ENCODE data around the gene RIT2. TPM values are rescaled to one million over a fixed set of nuclear protein-coding genes. Genes with fewer than 3 reads are reported as not detected.

The RIT2 gene
- total and polyA plus RNA-seq, 8 donors: not detected

DNA sequence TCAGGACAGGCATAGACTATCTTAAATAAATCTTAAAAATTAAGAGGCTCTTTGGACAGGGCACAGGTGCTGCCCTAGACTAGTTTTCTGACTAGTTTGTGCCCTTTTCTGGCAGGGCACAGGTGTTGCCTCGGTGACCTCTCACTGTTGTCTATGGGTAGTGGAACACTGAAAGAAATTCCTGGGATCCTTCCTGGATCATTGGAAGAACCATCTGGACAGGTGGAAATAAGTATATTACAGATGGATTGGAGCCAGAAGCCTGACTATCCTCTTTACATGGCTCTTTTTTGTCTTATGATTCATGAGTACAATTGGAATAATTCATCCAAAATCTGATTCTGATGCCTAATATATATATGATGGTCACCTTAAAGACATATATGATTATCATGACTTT lies 286.6 kb downstream of the RIT2 start:
- WGBS, 5 donors: 81 to 100% (median 88%) methylated on average over 1 of the region's 1 CpG
- TF ChIP-seq CTCF (IDR thresholded peaks at IDR 0.05) (no peak), POLR2AphosphoS5 (IDR thresholded peaks at IDR 0.05) (no peak), POLR2A (IDR thresholded peaks at IDR 0.05) (no peak)
- Histone ChIP-seq H3K9me3 (no peaks in the 10 kb centered on the region), H3K4me1 (no peaks in the 10 kb centered on the region), H3K36me3 (no peaks in the 10 kb centered on the region), H3K4me3 (no peak overlapping the region), H3K27me3 (no peaks in the 10 kb centered on the region), H3K27ac (no peak overlapping the region)
- intact Hi-C loops (cut with DNase I; ENCODE audit: low total_unique reads): no loop called here
- no peak for DNase-seq

GRCh38 chr18:42824178-42824577 lies 291.3 kb downstream of the RIT2 start:
- TF ChIP-seq CTCF (IDR thresholded peaks at IDR 0.05): no peak
- no peak for TF ChIP-seq POLR2AphosphoS5 (IDR thresholded peaks at IDR 0.05)
- no peak for TF ChIP-seq POLR2A (IDR thresholded peaks at IDR 0.05)
- H3K27me3 ChIP-seq: no peaks in the 10 kb centered on the region
- DNase-seq: no peak
- no peak overlapping the region for H3K27ac ChIP-seq
- no peaks in the 10 kb centered on the region for H3K9me3 ChIP-seq
- no peaks in the 10 kb centered on the region for H3K36me3 ChIP-seq
- intact Hi-C loops (cut with DNase I; ENCODE audit: low total_unique reads): no loop called here
- H3K4me1 ChIP-seq: no peaks in the 10 kb centered on the region
- no peak overlapping the region for H3K4me3 ChIP-seq

DNA sequence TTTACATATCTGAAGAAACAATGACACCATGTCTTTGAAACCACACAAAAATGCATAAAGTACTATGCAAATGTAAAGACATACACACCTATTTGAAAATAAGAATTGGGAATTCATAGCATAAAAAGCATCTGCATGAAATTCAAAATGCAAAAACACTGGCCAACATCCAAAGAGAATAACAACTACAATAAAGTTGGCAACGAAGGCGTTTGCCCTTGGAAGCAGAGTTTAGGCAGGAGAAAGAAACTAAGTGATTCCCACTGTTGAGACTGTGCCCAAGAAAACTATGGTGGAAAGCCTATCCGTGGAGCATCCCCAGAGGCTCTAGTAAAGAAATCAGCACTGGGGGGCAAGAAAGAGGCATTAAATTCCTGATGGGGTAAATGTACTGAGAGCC lies 292.8 kb downstream of the RIT2 start:
- no peaks in the 10 kb centered on the region for H3K9me3 ChIP-seq
- H3K4me1 ChIP-seq: no peaks in the 10 kb centered on the region
- no peak for DNase-seq
- intact Hi-C loops (cut with DNase I; ENCODE audit: low total_unique reads): no loop called here
- WGBS, 5 donors: 58 to 72% (median 66%) methylated on average over 3 of the region's 3 CpGs
- no peaks in the 10 kb centered on the region for H3K27me3 ChIP-seq
- H3K27ac ChIP-seq: no peak overlapping the region
- TF ChIP-seq EP300 (IDR thresholded peaks at IDR 0.05): no peak
- TF ChIP-seq POLR2A (IDR thresholded peaks at IDR 0.05): no peak
- TF ChIP-seq POLR2AphosphoS5 (IDR thresholded peaks at IDR 0.05): no peak
- TF ChIP-seq CTCF (IDR thresholded peaks at IDR 0.05): no peak
- H3K4me3 ChIP-seq: no peak overlapping the region
- H3K36me3 ChIP-seq: no peaks in the 10 kb centered on the region

GRCh38 chr18:42821492-42821891 lies 294.0 kb downstream of the RIT2 start:
- 94 to 99% (median 98%) methylated on average over 4 of the region's 4 CpGs for WGBS, 5 donors
- no peaks in the 10 kb centered on the region for H3K4me1 ChIP-seq
- H3K36me3 ChIP-seq: no peaks in the 10 kb centered on the region
- intact Hi-C loops (cut with DNase I; ENCODE audit: low total_unique reads): no loop called here
- no peaks in the 10 kb centered on the region for H3K27me3 ChIP-seq
- no peak for DNase-seq
- no peaks in the 10 kb centered on the region for H3K9me3 ChIP-seq
- H3K27ac ChIP-seq: no peak overlapping the region
- H3K4me3 ChIP-seq: no peak overlapping the region
- TF ChIP-seq CTCF (IDR thresholded peaks at IDR 0.05) (no peak), POLR2A (IDR thresholded peaks at IDR 0.05) (no peak), POLR2AphosphoS5 (IDR thresholded peaks at IDR 0.05) (no peak), EP300 (IDR thresholded peaks at IDR 0.05) (no peak)

GRCh38 chr18:42814618-42815017 lies 300.9 kb downstream of the RIT2 start:
- WGBS, 5 donors: 89 to 96% (median 92%) methylated on average over 4 of the region's 4 CpGs
- intact Hi-C loops (cut with DNase I; ENCODE audit: low total_unique reads): no loop called here
- TF ChIP-seq POLR2AphosphoS5 (IDR thresholded peaks at IDR 0.05): no peak
- no peak for TF ChIP-seq CTCF (IDR thresholded peaks at IDR 0.05)
- TF ChIP-seq POLR2A (IDR thresholded peaks at IDR 0.05): no peak
- no peak for TF ChIP-seq EP300 (IDR thresholded peaks at IDR 0.05)
- no peaks in the 10 kb centered on the region for H3K9me3 ChIP-seq
- no peak overlapping the region for H3K27ac ChIP-seq
- H3K36me3 ChIP-seq: no peaks in the 10 kb centered on the region
- no peak for DNase-seq
- no peaks in the 10 kb centered on the region for H3K27me3 ChIP-seq
- H3K4me1 ChIP-seq: no peaks in the 10 kb centered on the region
- H3K4me3 ChIP-seq: no peak overlapping the region
